Measurements from ENCODE around the gene TMEM60. TPM values are rescaled to one million over a fixed set of nuclear protein-coding genes. Genes with fewer than 3 reads are reported as not detected.

TMEM60 gene
- total and polyA plus RNA-seq, 10 of the 15 experiments (the other 5 are each of a cell fraction or from before 2014, with no cell fraction given), result 13.2 to 94.2 (median 30.2) TPM

GRCh38 chr7:77794000-77794399 is 4.2 kb downstream of the TMEM60 start (continued):
- TF ChIP-seq EED (IDR thresholded peaks at IDR 0.05; ENCODE audit: low read depth) (no peak), MTA3 (IDR thresholded peaks at IDR 0.05; ENCODE audit: borderline replicate concordance, low read length) (no peak), TCF7 (IDR thresholded peaks at IDR 0.05; ENCODE audit: borderline replicate concordance) (no peak)

DNA sequence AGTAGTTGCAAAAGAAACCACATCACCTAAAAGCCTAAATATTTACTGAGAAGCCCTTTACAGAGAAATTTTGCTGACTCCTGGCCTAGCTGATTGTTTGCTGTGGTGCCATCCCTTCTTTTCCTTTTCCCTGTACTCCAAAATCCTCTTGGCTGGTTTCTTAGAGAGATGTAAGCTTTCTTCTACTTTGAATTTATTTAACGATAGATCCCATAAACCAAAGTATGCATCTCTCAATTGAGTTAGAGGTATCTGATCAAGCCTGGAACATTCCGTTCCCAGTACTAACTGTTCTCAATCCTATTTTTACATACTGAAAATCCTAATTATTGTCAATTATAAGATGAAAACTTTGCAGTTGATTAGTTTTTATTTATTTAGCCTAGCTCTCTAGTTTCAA is 6.3 kb downstream of the TMEM60 start:
- peaks cover 0 to 13% of the 10 kb centered on the region in 2 experiments; a peak in 2 of 4 replicates for H3K36me3 ChIP-seq (ENCODE audit: control insufficient read depth in 2 of 2, insufficient read depth in 2 of 2, low read length in 1 of 2)
- no peak overlapping the region for H3K4me3 ChIP-seq
- BruUV-seq (replicated peaks), result no TSS peak
- H3K4me2 ChIP-seq (ENCODE audit: control insufficient read depth, insufficient read depth), result no peak overlapping the region
- H2AFZ ChIP-seq (ENCODE audit: control insufficient read depth, low read depth, low read length), result no peak overlapping the region
- no peak for TF ChIP-seq MTA2 (IDR thresholded peaks at IDR 0.05; ENCODE audit: low read depth)
- TF ChIP-seq NFYA (IDR thresholded peaks at IDR 0.05; ENCODE audit: borderline replicate concordance, low read depth, low read length), result no peak
- no peak for TF ChIP-seq POLR2AphosphoS5 (IDR thresholded peaks at IDR 0.05; ENCODE audit: low read length)
- FAIRE-seq, result no peak
- ChIA-PET RAD21 (ENCODE audit: unreplicated experiment) (no interaction called here), SMC1A (ENCODE audit: uncharacterized antibody, unreplicated experiment) (interaction anchor here (0.7 kb wide), 1 partner anchor 119 kb away, joined by 4 read pairs; no protein-coding TSS in a partner anchor), CTCF (interaction anchor here (1.0 to 1.3 kb wide), 2 partner anchors 9 to 134 kb away, joined by 3 to 5 read pairs; no protein-coding TSS in a partner anchor), POLR2A (no interaction called here)
- no peaks in the 10 kb centered on the region; the same call in 1 of the 2 replicates for H3K4me1 ChIP-seq (ENCODE audit: control insufficient read depth, insufficient read depth, low read length)
- H3K9me3 ChIP-seq (replicated peaks; ENCODE audit: control insufficient read depth, insufficient read depth, low read length), result no peaks in the 10 kb centered on the region
- no peak overlapping the region for H3K27ac ChIP-seq (ENCODE audit: control insufficient read depth, insufficient read depth)
- no peaks in the 10 kb centered on the region for H3K27me3 ChIP-seq (replicated peaks in 1 of 2; ENCODE audit: control insufficient read depth in 2 of 2, insufficient read depth in 2 of 2, low read length in 1 of 2)
- in situ Hi-C loops (cut with MboI) (no loop called here), intact Hi-C loops (cut with micrococcal nuclease; ENCODE audit: unreplicated experiment) (no loop called here)
- WGBS (ENCODE audit: insufficient coverage, insufficient replicate concordance, low lambda C conversion rate, missing lambda C conversion rate), result 92% methylated on average over 2 of the region's 2 CpGs
- no peak overlapping the region for H3K9ac ChIP-seq (ENCODE audit: control insufficient read depth, insufficient read depth, low read length)
- peaks cover 25% of the 10 kb centered on the region for H3K79me2 ChIP-seq (ENCODE audit: control insufficient read depth, insufficient read depth, low read length)
- ATAC-seq, result no peak
- no peak for DNase-seq (ENCODE audit: low read depth, low spot score)
- no peaks in the 10 kb centered on the region for H4K20me1 ChIP-seq (ENCODE audit: control insufficient read depth, insufficient read depth)

GRCh38 chr7:77791336-77791735 is 6.9 kb downstream of the TMEM60 start:
- no peaks in the 10 kb centered on the region for H4K20me1 ChIP-seq (ENCODE audit: control insufficient read depth, insufficient read depth)
- H2AFZ ChIP-seq (ENCODE audit: control insufficient read depth, low read depth, low read length), result no peak overlapping the region
- no peak overlapping the region for H3K4me3 ChIP-seq
- ChIA-PET POLR2A (interaction anchor here (0.6 to 0.7 kb wide), 2 partner anchors 592 to 1375 kb away, joined by 3 read pairs; no protein-coding TSS in a partner anchor), RAD21 (ENCODE audit: unreplicated experiment) (no interaction called here), SMC1A (ENCODE audit: uncharacterized antibody, unreplicated experiment) (no interaction called here), CTCF (interaction anchor here (1.3 to 1.5 kb wide), 2 partner anchors 9 to 140 kb away, joined by 5 read pairs; no protein-coding TSS in a partner anchor)
- in situ Hi-C loops (cut with MboI) (no loop called here), intact Hi-C loops (cut with micrococcal nuclease; ENCODE audit: unreplicated experiment) (no loop called here)
- no TSS peak for BruUV-seq (replicated peaks)
- peaks cover 0 to 13% of the 10 kb centered on the region in 2 experiments; a peak in 2 of 4 replicates for H3K36me3 ChIP-seq (ENCODE audit: control insufficient read depth in 2 of 2, insufficient read depth in 2 of 2, low read length in 1 of 2)
- H3K9ac ChIP-seq (ENCODE audit: control insufficient read depth, insufficient read depth, low read length), result no peak overlapping the region
- FAIRE-seq (no peak), ATAC-seq (no peak), DNase-seq (ENCODE audit: low read depth, low spot score) (no peak)
- no peaks in the 10 kb centered on the region; the same call in 1 of the 2 replicates for H3K4me1 ChIP-seq (ENCODE audit: control insufficient read depth, insufficient read depth, low read length)
- no peak overlapping the region for H3K4me2 ChIP-seq (ENCODE audit: control insufficient read depth, insufficient read depth)
- H3K27ac ChIP-seq (ENCODE audit: control insufficient read depth, insufficient read depth), result no peak overlapping the region
- H3K9me3 ChIP-seq (replicated peaks; ENCODE audit: control insufficient read depth, insufficient read depth, low read length), result no peaks in the 10 kb centered on the region
- H3K27me3 ChIP-seq (replicated peaks in 1 of 2; ENCODE audit: control insufficient read depth in 2 of 2, insufficient read depth in 2 of 2, low read length in 1 of 2), result no peaks in the 10 kb centered on the region
- 90% methylated on average over 6 of the region's 6 CpGs for WGBS (ENCODE audit: insufficient coverage, insufficient replicate concordance, low lambda C conversion rate, missing lambda C conversion rate)
- peaks cover 19% of the 10 kb centered on the region for H3K79me2 ChIP-seq (ENCODE audit: control insufficient read depth, insufficient read depth, low read length)
- TF ChIP-seq, protein P1, sequence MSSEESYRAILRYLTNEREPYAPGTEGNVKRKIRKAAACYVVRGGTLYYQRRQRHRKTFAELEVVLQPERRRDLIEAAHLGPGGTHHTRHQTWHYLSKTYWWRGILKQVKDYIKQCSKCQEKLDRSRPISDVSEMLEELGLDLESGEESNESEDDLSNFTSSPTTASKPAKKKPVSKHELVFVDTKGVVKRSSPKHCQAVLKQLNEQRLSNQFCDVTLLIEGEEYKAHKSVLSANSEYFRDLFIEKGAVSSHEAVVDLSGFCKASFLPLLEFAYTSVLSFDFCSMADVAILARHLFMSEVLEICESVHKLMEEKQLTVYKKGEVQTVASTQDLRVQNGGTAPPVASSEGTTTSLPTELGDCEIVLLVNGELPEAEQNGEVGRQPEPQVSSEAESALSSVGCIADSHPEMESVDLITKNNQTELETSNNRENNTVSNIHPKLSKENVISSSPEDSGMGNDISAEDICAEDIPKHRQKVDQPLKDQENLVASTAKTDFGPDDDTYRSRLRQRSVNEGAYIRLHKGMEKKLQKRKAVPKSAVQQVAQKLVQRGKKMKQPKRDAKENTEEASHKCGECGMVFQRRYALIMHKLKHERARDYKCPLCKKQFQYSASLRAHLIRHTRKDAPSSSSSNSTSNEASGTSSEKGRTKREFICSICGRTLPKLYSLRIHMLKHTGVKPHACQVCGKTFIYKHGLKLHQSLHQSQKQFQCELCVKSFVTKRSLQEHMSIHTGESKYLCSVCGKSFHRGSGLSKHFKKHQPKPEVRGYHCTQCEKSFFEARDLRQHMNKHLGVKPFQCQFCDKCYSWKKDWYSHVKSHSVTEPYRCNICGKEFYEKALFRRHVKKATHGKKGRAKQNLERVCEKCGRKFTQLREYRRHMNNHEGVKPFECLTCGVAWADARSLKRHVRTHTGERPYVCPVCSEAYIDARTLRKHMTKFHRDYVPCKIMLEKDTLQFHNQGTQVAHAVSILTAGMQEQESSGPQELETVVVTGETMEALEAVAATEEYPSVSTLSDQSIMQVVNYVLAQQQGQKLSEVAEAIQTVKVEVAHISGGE (CRISPR knock-in tag; IDR thresholded peaks at IDR 0.05), result no peak
- TF ChIP-seq TCF12 (IDR thresholded peaks at IDR 0.05; ENCODE audit: low read depth, low read length) (no peak), NR2F1 (conservative IDR thresholded peaks at IDR 0.05) (no peak), YBX1 (IDR thresholded peaks at IDR 0.05) (no peak)
- TF ChIP-seq, protein P2, sequence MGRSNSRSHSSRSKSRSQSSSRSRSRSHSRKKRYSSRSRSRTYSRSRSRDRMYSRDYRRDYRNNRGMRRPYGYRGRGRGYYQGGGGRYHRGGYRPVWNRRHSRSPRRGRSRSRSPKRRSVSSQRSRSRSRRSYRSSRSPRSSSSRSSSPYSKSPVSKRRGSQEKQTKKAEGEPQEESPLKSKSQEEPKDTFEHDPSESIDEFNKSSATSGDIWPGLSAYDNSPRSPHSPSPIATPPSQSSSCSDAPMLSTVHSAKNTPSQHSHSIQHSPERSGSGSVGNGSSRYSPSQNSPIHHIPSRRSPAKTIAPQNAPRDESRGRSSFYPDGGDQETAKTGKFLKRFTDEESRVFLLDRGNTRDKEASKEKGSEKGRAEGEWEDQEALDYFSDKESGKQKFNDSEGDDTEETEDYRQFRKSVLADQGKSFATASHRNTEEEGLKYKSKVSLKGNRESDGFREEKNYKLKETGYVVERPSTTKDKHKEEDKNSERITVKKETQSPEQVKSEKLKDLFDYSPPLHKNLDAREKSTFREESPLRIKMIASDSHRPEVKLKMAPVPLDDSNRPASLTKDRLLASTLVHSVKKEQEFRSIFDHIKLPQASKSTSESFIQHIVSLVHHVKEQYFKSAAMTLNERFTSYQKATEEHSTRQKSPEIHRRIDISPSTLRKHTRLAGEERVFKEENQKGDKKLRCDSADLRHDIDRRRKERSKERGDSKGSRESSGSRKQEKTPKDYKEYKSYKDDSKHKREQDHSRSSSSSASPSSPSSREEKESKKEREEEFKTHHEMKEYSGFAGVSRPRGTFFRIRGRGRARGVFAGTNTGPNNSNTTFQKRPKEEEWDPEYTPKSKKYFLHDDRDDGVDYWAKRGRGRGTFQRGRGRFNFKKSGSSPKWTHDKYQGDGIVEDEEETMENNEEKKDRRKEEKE (IDR thresholded peaks at IDR 0.05), result no peak
